NCI-H524 (cell line): Measurements from ENCODE around the gene GOLGA8B.
A peak's percentile ranks its signal among the peaks of the same experiment; 100 is the strongest.
"Not testable (repeated sequence)": the region's sequence is repeated elsewhere in the genome, so short reads cannot be mapped to it uniquely, and the experiment has no call there.

Experiments used
- DNase-seq, 2 experiments: peaks; one replicate each; lab custom pipeline; 2025; lab: John Stamatoyannopoulos, UW

The GOLGA8B gene

GRCh38 chr15:34583399-34584329 is at the start of gene GOLGA8B:
TSS of gene GOLGA8B (minus strand) at chr15:34583651. CDS start at chr15:34535912, 47,739 bp downstream.
- peak; percentile 41 to 74 for DNase-seq

GRCh38 chr15:34633165-34633564 is 49.7 kb upstream of the GOLGA8B start:
- DNase-seq = not testable (repeated sequence)

DNA sequence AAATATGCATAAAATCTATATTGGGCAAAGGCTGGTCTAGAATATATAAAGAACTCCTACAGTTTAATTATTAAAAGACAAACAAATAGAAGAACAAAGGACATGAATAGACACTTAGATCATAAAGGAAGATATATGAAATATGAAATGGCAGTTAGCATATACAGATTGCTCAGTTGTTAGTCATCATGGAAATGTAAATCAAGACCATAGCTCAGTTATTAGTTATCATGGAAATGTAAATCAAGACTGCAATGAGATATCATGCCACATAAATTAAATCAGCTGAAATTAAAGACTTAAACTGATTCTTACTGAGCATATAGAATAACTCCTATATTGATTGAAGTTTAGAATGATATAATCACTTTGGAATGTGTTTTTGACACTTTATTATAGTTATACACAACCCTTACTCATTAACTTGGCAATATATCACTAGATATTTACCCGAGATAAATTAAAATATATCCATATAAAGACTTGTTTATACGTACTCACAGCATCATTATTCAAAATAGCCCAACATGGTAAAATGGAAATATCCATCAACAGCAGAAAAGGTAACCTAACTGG is 45.2 kb upstream of the GOLGA8B start:
- DNase-seq = no peak

DNA sequence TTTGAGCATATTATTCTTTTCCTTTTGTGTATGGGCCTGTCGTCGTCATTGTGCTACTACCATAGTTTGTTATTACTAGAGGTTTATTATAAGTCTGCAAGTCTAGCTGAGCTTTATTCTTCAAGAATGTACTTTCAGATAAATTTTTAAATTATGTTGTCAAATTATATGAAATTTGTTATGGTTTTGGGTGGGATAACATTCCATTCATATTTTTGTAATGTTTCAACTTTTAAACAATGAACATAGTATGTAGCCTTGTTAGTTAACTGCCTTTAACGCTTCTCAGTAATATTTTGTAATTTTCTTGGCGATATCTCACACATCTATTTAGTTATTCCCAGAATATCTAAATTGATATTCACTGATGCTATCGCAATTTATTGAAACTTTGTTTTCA is 41.6 kb upstream of the GOLGA8B start:
- DNase-seq = no peak

- DNase-seq = peak; percentile 20 to 76
These were observed 38.2 kb upstream of the GOLGA8B start for GRCh38 chr15:34621675-34622074.

GRCh38 chr15:34620814-34621213 is 37.4 kb upstream of the GOLGA8B start:
- DNase-seq = no peak

DNA sequence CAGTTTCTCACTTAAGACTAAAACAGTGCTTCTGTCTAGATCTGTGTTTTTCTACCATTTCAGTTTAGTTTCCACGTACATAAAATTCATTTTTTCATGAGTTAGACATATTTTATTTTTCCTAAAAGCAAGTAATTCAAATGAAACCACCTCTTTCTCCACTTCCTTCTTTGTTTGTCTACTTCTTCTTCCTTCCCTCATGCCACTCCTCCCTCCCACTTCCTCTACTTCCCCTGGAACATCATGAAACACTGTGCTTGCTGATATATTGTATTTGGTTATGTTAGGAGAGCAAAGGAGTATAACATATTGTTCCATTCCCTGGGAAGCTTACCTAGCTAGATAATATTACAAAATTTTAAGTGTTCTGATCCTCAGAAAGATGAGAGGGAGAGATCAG is 36.7 kb upstream of the GOLGA8B start:
- DNase-seq = no peak

DNA sequence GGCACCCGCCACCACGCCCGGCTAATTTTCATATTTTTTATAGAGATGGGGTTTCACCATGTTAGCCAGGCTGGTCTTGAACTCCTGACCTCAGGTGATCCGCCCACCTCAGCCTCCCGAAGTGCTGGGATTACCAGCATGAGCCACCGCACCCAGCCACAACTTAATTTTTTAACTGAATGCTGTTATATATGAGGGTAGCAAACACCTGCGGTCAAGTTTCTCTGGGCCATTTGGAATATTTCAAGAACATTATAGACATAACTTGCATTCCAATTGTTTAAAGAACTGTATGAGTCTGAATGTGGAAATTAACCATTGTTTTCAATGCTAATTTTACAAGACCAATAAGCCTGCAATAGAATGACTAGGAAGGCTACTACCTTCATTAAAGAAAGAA is 35.7 kb upstream of the GOLGA8B start:
- DNase-seq = no peak

DNA sequence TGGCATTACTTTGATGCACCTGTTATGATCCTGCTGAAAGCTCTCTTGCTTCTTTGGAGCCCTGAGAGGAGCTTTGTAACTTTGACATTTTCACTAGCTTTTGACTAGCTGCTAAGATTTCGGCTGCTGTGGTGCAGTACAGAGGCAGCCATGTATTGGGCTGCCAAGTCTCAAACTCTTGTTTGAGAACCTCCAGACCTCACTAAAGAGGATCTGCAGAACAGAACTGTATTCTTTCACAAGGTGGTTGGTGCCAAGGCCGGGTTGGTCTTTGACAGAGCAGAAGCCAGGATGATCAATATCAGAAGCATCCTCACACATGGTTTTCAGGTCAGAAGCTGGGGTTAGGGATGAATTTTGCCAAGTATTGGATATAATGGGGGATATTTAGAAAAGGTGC is 34.6 kb upstream of the GOLGA8B start:
- no peak for DNase-seq

- DNase-seq = peak in 1 of 2 experiments; percentile 13
These were observed 33.2 kb upstream of the GOLGA8B start for GRCh38 chr15:34616613-34617012.

- no peak for DNase-seq
These were observed 30.5 kb upstream of the GOLGA8B start for GRCh38 chr15:34613997-34614396.

GRCh38 chr15:34613301-34613700 is 29.9 kb upstream of the GOLGA8B start:
- DNase-seq = no peak

- peak; percentile 49 for DNase-seq
These were observed 26.9 kb upstream of the GOLGA8B start for GRCh38 chr15:34610354-34610753.

GRCh38 chr15:34609102-34610057 is 25.9 kb upstream of the GOLGA8B start:
- DNase-seq = peak; percentile 85 to 89

DNA sequence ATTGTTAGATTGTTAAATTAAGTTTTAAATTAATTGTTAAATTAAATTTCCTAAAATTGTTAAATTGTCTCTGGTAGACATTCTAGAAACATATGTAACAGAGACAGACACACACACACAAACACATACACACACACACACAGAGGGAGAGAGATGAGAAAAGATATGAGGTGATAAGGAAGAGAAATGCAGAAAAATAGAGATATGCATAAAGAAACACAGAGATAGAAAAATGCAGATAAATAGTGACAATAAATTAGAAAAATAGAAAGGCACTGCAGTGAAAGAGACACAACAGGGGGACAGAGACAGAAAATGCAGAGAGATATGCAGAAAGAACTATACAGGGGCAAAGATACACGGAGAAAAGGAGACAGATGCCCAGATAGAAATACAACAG is 25.1 kb upstream of the GOLGA8B start:
- no peak for DNase-seq

DNA sequence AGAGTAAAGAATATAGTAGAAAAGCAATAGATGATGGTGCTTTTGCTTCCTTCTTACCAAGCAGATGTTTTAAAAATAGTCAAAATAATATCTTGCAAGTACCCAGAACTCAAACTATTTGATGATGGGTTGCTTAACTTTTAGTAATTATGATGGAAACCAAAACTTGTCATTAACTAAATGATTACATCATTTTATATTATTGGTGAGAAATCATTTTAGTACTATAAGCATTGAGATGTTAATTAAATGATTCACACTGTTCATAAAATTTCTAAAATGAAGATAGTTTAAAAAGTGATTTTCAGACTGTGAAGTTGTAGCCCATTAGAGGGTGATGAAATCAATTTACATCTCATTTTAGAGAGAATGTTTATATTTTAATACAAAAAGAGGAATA is 24.4 kb upstream of the GOLGA8B start:
- no peak for DNase-seq

GRCh38 chr15:34606545-34606944 is 23.1 kb upstream of the GOLGA8B start:
- peak in 1 of 2 experiments; percentile 27 for DNase-seq

- DNase-seq = no peak
These were observed 22.7 kb upstream of the GOLGA8B start for GRCh38 chr15:34606131-34606530.

DNA sequence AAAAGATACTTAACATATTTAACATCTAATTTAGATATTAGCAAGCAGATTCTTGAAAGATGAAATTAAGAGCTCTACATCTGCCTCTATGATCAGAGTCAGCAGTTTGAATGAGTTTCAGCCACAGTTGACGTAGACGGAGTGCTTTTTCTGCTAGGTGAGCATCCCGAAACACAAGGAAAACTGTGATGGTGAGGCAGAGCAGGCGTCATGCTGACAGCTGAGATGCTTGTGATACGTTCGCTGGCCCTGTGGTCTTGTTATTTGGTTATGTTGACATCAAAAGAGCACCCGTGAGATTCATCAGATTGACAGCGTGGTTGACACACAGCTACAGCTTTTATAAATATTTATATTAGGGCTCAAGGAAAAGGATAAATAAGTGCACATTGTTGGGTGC is 19.6 kb upstream of the GOLGA8B start:
- no peak for DNase-seq

DNA sequence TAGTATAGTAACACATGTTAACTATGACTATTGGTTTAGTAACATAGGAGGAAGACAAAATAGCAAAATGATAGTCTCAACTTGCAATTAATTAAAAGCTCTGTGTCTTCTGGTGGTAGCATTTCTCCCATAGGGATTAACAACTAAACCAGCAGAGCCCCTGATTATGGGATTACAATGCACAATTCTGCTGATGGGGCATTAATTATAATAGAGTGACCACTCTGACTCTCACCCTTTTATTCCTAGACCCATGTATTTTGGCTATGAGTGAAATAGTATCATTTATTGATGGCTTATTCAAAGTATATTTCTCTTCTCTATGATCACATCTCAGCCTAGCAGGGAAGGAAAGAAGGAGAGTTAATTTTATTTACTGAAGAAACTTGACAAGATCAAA is 17.5 kb upstream of the GOLGA8B start:
- no peak for DNase-seq

DNA sequence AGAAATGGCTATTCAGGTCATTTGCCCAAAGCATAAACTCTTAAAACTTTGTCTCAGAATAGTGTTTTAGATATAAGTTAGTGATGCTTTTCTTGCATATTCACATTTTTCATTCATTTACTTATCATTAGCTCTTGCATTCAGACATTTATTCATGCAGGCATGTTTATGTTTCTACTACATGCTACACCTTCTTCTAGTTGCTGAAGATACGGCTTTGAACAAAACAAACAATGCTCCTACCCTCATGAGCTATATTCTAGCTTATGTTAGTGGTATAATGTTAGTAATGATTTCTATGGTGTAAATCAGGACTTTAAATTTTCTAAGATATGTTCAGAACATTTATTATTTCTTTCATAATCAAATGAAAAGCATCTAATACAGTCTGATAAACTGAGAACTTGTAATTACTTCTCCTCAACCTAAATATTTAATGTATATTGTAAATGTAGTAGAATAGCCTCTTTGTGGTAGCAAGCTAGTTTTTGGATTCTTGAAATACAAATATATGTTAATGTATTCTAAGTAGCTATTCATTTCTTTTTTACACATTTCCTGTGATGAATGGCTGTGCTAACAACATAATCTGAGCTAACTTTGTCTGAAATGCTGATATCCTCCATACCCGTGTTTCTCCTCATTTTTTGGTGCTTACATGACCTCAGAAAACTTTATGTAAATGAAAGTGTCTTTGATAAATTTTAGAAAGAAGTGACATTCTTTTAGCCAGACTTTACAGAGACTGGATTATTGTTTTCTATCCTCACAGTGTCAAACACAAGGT is 15.5 kb upstream of the GOLGA8B start:
- no peak for DNase-seq
